SH-SY5Y (cell line): ENCODE results near the gene MCF2L2.

Experiments used
- GATA2 ChIP-seq: IDR thresholded peaks from 2 replicates; pipeline ENCODE4 v1.6.1; 2011; ENCODE audit warnings: mild to moderate bottlenecking, low read depth, low read length
- GATA3 ChIP-seq: IDR thresholded peaks from 2 replicates; pipeline ENCODE4 v1.6.1; 2011; ENCODE audit warnings: low read depth, mild to moderate bottlenecking, low read length, moderate library complexity

DNA sequence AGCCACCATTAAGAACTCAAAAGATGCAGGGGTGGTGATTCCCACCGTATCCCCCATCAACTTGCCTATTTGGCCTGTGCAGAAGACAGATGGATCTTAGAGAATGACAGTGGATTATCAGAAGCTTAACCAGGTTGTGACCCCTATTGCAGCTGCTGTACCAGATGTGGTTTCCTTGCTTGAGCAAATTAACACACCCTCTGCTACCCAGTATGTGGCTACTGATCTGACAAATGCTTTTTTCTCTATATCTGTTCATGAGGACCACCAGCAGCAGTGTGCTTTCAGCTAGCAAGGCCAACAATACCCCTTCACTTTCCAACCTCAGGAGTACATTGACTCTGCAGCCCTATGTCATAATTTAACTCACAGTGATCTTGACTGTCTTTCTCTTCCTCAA is 8.6 kb upstream of the MCF2L2 start:
- TF ChIP-seq GATA2, result no peak
- TF ChIP-seq GATA3, result no peak
